GM21723 (cell line): ENCODE data around the gene ZMYND12.

Source experiments
- ATAC-seq: cut with Tn5 transposase; IDR thresholded peaks from one replicate; pipeline ENCODE4 v1.9.1; 2021; ENCODE audit warnings: mild to moderate bottlenecking, moderate library complexity; ENCODE audit not compliant: unreplicated experiment

Gene ZMYND12

DNA sequence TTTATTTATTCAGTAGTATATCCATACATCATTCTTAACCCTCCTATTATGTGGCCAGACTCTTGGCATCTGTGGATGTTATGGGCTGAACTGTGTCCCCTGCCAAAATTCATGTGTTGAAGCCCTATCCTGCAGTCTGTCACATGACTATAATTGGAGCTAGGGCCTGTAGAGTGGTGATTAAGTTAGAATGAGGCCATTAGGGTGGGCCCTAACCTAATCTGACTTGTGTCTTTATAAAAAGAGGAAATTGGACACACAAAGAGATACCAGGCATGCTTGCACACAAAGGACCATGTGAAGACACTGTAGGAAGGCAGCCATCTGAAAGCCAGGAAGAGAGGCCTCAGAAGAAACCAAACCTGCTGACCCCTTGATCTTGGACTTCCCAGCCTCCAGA, 6.6 kb downstream of the ZMYND12 start:
- no peak for ATAC-seq

DNA sequence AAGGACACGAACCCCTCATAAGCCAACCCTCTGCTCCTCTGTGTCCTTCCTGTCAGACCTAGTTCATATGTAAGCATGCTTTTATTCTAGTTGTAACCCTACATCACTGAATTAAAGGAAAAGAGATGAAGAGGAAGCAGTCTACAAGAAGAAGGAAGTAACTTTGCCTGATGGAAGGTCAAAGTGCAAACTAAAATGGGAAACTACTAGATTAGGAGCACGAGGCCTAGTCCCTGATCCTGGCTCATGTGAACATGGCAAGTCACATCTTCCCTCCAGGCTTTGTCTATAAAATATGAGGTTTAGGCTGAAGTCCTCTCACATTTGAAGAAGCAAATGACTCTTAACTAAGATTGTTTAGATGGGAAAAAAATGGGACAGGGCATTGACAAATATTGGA, 13.2 kb downstream of the ZMYND12 start:
- ATAC-seq, result no peak

DNA sequence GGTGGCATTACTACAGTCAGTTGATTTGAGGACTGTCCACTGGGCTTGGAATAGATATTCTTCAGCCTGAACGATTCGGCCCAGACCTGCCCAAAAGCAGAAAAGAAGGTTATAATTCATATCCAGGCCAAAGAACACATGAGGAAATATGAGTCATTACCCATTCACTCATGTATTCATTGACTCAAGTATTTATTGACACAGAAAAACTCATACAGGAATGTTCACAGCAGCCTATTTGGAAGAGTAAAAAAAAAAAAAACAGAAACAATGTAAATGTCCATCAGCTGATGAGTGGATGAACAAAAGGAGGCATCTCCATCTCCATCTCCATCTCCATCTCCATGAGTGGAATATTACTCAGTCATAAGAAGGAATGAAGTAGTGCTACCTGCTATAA, 15.9 kb downstream of the ZMYND12 start:
- ATAC-seq, result no peak

DNA sequence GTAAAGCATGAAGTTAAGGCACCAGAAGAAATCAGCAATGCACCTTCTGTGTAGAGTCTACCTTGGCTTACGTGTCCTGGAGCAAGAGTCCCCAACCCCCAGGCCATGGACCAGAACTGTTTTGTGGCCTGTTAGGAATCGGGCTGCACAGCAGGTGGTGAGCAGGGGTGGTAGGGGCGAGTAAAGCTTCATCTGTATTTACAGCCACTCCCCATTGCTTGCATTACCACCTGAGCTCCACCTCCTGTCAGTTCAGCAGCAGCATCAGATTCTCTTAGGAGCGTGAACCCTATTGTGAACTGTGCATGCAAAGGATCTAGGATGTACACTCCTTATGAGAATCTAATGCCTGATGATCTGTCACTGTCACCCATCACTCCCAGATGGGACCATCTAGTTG, 21.5 kb downstream of the ZMYND12 start:
- ATAC-seq, result no peak

DNA sequence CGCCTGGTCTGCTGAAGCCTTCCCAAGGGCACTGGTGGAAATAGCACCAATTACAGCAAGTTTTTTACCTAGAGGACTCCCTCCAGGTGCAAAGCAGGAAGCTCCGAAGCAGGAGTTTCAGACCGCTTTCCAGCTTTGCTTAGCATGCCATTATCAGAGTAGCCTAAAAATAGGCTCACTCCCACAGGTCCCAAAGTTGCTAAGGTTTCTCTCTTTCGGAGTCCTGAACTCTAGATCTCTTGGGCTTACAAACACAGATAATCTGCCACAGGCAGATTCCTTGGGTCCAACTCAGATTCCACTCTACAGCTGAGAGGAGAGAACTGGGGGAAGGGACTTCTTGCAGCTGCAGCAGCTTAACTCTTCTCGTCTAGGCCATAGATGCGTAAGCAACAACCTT, 22.5 kb downstream of the ZMYND12 start:
- no peak for ATAC-seq

DNA sequence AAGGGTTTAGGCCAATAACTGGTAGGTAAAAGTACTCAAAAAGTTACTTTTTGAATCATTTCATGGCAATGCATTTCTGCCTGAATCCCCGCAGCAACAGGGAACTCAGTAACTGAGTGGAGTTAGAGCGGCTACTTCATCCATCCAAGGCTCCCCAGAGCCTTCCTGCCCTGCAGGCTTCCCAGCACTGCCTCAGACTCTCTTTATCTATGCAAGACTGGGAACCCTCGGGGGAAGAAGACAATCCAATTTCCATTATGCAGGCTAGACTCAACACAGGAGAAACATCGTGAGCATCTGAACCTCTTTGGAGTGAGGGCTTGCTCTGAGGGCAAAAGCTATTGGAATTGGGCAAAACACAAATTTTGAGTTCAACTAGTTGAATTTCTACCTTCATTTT, 23.1 kb downstream of the ZMYND12 start:
- ATAC-seq, result no peak

DNA sequence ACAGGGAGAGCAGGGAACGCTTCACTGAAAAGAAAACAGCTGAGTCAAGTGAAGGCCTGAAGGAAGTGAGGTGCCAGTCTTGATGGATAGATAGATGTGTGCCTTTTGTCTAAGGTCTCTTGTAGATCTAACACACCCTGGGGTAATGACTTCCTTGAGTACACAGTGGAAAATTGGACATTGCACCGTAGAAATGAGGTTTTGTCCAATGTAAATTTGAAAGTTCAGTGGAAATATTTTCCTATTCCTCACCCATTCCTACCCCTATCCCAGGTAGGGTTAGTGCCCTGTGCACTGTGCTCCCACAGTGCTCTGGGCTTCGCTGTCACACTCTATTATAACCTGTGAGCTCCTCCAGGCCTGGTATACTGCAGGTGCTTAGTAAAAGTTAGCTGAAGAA, 24.3 kb downstream of the ZMYND12 start:
- no peak for ATAC-seq

DNA sequence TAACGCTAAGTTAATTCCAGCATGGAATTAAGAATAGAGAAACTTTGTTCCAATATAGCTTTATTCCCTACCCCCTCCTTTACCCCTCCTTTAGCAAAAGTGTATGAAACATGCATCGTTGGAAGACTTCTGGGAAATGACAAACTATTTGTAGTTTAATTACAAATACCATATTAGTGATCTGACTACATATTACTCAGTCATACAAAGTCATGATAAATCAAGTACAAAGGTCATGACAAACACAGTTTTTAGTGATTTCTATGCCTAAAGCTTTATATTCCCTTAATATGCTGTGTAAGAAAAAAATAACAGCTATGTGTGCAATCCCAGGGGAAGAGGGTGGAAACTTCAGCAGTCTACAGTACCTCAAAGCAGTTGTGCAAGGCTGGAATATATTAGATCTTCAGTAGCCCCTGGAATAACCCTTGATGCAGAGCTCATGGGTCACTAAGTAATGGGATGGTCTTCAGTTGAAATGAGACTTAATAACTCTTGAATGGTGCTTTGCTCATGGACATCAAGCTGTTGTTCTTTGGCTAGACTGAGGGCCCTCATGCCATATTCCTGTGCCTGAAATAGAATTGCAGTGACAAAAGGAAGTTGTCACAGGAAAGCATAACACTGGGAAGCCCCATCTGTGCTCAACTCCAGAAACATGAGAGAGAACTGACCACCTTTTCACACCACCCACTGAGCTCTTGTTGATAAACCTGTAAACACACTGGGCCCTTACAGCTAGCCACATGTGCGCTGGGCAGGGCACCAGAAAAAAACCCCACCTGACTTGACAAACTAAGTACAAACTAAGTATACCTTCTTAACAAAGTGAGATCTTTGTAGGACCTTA, 25.3 kb downstream of the ZMYND12 start:
- ATAC-seq, result no peak

DNA sequence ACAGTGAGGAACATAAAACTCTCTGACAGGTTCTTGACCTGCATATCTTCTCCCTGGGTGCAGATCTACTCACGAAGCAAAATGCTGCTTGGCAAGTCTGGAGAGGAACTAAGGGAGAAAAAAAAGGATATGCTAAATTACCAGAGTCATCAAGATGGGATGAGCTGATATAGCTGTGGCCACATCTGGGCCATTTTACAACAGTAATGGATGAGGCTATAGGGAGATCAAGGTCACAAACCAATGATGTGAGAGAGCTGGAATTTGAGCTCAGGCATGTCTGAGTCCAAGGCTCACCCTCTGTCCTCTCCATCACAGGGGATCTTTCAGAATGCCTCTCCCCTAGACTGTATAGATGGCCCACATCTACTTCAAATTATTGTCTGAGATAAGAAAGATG, 26.2 kb downstream of the ZMYND12 start:
- ATAC-seq, result no peak

DNA sequence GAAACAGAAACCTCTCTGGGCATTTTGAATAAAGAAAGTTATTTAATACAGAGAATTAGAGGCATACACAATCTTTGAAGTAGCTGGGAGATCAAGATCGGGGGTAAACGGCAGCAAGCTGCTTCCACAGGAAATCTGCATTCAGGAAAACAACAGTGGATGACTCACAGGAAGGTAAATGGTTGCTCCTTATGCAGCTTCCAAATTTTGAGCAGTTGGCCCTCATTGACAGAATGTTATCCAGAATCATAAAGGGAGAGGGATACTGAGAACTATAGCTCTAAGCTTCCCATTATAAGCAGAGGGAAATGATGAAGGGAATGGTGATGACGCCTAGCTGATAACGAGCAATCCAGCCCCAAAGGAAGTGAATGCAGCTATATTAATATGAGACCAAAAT, 28.6 kb downstream of the ZMYND12 start:
- ATAC-seq, result no peak

DNA sequence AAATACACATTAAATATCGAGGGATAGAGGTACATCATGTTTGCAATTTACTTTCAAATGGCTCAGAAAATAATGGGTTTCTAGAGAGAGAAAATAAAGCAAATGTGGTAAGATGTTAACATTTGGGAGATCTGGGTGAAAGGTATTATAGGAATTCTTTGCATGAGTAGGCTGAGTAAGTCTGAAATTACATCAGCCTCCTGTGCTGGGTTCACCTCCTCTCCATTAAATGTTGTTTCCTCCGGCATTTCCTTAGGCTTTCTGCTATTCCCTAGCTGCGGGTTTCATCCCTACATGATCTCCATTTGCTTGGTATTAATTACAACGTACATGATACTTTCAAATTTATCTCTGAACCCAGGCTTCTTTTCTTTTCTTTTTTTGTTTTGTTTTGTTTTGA, 31.6 kb downstream of the ZMYND12 start:
- no peak for ATAC-seq

DNA sequence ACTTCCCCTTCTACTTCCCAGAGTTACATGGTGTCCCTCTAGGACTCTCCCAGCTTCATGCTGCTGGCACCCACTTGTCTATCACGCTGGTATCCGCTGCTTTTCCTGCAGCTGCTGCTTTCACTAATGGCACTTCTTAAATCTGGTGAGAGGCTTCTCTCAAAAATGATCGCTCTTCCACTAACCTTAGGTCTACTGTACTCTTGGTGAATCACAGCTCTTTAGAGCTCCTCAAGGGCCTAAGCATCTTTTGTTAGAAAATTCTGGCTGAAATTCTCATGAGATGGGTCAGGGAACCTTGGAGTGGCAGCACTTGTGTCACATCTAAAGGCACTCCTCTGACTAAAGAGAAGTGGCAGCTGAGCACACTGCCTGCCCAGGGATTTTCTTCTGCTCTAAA, 32.1 kb downstream of the ZMYND12 start:
- ATAC-seq, result no peak

DNA sequence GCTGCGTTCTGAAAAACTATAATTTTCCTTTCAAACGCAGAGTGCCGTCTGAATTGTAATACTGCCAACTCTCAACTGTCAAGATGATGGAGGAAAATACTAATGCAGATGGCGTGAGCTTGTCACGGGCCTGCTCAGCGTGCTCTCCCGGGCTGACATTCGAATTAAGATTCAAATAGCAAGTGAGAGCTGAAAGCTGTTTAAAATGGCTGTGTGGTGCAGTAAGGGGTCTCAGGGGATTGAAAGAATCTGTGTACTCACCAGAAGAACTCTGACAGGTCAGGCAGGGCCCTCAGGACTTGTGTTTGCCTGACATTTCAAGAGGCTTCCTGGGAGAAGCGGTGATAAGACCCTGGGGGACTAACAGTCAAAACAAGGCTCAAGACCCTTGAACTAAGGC, 33.1 kb downstream of the ZMYND12 start:
- ATAC-seq, result no peak

DNA sequence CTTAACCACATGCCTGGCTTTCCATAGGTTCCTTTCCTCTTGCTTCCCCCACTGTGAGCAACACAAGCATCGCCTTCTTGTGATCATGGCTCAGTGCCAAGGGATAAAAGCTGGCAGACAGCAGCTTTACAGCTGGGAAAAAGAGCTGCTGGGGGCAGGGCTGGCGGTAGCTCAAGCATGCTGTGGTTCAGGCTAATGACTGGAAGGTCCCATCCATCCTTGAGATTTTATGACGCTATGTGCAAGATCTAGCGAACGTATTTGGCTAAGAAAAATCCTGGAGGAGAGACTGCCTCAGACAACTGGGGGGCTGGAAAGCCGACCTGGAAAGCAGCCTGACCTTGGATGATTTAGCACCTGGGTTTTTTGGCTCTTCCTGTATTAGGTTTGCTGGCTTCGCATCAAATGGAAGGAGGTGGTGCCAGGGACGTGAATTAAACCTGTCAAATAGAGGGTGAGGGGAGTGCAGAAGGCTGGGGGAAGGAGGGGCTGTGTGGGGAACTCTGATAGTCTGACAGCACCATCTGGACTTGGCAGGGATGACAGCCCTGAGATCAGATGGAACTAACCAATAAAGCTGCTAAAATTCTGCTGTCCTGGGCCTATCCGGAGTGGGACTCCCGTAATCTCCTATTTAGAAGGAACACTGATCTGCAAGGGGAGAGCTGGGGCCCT, 34.8 kb downstream of the ZMYND12 start:
- ATAC-seq, result no peak

DNA sequence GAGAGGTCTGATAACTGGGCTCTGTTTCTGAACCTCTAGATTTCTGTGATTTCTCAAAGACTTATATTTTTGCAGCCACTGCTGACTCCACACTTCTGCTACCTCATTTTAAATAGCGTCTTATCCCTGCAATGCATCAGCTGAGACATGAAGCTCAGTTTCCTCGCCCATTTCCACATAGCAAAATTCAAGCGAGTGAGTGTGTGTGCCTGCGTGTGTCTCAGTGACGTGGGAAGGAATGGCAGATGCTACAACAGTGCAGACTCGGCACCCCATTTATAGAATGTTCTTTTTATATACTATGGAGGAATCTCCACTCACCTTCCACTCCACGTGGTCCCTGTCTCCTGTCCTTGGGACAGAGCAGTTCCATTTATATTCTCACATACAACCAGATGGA, 35.7 kb downstream of the ZMYND12 start:
- no peak for ATAC-seq

DNA sequence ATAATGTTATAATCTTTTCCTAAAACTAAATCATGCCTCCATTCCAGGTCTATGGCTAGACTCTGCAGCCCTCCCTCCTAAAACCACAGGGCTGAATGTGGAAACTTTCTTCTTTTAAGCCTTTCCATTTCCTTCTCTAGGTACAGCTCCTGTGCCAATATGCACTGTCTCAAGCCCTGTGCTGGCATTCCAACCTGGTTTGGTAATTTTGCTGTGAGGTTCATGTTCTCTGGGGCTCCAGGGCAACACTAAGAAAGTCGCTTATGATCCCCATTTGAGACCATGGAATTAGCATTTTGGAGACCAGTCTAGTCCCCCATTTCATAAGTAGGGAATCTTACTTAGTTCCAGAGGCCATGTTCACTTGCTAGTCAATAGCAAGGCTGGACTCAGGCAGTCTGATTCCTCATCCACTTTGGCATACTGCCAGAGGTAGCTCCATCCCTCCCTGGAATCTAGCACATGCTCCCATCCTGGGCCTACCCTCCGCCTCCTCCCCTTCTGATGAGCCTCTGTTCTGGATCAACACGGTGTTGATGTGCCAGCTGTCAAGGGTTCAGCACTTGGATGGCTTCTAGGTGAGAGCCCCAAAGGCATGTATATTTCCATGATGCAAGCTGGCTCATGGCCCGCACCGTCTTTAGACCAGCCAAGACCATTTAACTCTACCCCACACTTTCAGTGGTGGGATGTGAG, 36.5 kb downstream of the ZMYND12 start:
- ATAC-seq, result no peak

DNA sequence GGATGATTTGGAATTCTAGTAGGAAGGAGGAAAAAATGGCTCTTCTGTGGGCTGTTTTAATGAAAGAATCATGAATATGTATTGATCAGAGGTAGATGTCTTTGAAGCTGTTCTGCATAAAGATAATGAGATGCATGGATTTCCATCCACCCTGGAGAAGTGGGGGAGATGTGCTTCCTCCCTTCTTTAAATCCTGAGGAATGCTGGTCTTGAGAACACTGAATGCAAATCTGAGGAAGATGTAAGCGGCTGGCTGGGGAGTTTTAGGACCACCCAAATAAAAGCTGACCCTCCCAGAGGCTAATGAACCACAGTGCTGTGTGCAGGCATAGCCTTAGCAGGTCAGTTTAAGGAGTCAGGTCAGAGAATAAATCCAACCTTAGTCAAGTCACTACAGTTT, 37.3 kb downstream of the ZMYND12 start:
- ATAC-seq, result no peak

DNA sequence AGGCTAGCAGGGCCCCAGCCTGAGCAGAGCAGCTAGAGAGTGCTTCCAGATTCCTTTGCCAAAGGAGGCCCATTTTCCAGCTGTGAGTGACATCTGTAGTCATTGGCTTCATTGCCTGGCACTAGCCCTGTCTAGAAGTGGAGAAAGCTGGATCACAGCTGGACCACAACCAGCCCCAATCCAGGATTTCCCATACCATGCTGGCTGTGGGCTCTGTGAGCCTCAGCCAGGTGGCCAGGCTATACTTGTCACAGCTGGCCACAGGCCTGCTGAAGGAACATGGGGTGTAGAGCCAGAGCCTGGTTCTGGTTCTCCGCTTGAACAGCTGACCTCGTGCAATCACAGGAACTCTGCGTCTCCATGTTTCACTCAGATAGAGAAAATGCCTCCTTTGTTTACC, 38.7 kb downstream of the ZMYND12 start:
- ATAC-seq, result no peak

DNA sequence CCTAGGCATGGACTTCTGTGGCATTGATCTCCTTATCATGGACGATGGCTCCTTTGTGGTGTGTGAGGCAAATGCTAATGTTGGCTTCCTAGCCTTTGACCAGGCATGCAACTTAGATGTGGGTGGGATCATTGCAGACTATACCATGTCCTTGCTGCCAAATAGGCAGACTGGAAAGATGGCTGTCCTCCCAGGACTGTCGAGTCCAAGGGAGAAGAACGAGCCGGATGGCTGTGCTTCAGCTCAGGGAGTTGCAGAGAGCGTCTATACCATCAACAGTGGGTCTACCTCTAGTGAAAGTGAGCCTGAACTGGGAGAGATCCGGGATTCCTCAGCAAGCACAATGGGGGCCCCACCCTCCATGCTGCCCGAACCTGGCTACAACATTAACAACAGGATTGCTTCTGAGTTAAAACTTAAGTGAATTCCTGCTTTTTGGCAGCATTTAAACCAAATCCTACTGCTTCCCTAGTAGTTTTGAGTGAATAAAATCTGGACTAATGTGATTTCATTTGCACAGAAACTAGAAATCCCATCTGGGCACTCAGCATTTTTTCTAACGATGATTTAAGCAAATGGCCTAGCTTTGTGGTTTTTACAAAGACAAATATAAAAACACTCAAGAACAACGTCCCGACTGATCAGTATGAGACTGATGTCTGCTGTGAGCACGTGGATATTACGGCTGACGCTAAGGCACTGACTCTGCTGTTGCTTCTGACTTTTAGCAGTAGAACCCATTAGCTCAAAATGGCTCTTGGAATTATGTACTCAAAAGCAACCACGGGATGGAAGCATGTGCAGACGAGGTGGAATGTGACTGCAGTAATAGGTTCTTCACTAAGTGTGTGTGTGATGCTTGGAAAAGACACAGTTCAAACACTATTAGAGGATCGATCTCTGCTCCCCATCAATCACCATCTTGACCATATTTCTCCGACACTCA, 41.0 kb downstream of the ZMYND12 start:
- ATAC-seq, result no peak

DNA sequence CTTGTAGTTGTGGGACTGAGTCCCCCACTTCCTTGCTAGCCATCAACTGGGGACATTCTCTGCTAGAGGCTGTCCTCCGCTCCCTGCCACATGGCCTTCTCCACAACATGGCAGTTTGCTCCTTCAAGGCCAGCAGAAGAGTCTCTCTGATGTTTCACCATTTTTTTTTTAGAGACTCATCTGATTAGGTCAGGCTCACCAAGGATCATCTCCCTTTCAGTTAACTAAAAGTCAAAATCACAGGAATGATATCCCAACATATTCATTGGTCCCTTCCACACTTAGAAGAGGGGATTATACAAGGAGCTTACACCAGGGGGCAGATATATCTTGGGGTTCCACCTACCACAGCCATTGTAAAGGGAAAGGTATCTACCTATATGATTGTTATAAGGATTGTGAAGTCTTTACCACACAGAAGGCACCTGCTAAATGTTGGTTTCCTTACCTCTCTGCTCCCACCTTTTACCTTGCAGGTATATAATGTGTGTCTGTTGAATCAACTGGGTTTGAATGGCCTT, 51.9 kb downstream of the ZMYND12 start:
- ATAC-seq, result no peak
